ENCODE data around the gene TTC39C. TPM values are rescaled to one million over a fixed set of nuclear protein-coding genes. Genes with fewer than 3 reads are reported as not detected.

The TTC39C gene
- total RNA-seq, 2 experiments from 2014 or later = 31.4 to 47.0 TPM

- H4K20me1 ChIP-seq (ENCODE audit: insufficient read depth, low read length) = peaks cover 16% of the 10 kb centered on the region
- BruUV-seq (replicated peaks) = no TSS peak
- peaks cover 49% of the 10 kb centered on the region; the same call in 1 of the 2 replicates for H3K79me2 ChIP-seq (ENCODE audit: insufficient read depth, low read depth, low read length)
- ChIA-PET CTCF (ENCODE audit: unreplicated experiment) (no interaction called here), POLR2A (interaction anchor here (0.7 kb wide), 1 partner anchor 25 kb away, joined by 4 read pairs; no protein-coding TSS in a partner anchor)
- H3K9me3 ChIP-seq (ENCODE audit: low read length) = no peaks in the 10 kb centered on the region
- no peak for DNase-seq (ENCODE audit: low spot score)
- H3K27ac ChIP-seq (ENCODE audit: low read depth, low read length, poor library complexity, severe bottlenecking) = no peak overlapping the region
- no peak overlapping the region for H2AFZ ChIP-seq (ENCODE audit: low read length)
- intact Hi-C loops (cut with micrococcal nuclease; ENCODE audit: unreplicated experiment) = no loop called here
- H3K4me2 ChIP-seq (ENCODE audit: low read length) = no peak overlapping the region
- TF ChIP-seq, protein P1, sequence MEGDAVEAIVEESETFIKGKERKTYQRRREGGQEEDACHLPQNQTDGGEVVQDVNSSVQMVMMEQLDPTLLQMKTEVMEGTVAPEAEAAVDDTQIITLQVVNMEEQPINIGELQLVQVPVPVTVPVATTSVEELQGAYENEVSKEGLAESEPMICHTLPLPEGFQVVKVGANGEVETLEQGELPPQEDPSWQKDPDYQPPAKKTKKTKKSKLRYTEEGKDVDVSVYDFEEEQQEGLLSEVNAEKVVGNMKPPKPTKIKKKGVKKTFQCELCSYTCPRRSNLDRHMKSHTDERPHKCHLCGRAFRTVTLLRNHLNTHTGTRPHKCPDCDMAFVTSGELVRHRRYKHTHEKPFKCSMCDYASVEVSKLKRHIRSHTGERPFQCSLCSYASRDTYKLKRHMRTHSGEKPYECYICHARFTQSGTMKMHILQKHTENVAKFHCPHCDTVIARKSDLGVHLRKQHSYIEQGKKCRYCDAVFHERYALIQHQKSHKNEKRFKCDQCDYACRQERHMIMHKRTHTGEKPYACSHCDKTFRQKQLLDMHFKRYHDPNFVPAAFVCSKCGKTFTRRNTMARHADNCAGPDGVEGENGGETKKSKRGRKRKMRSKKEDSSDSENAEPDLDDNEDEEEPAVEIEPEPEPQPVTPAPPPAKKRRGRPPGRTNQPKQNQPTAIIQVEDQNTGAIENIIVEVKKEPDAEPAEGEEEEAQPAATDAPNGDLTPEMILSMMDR (conservative IDR thresholded peaks at IDR 0.05; ENCODE audit: low read length) = no peak
- no peak for TF ChIP-seq EZH2phosphoT487 (IDR thresholded peaks at IDR 0.05; ENCODE audit: borderline replicate concordance, low read depth, low read length)
- H3K4me3 ChIP-seq (ENCODE audit: low read depth, low read length, poor library complexity, severe bottlenecking) = no peak overlapping the region
- no peaks in the 10 kb centered on the region for H3K36me3 ChIP-seq (ENCODE audit: insufficient read depth, low read length)
- H3K9me2 ChIP-seq (ENCODE audit: insufficient read depth, low read length) = no peaks in the 10 kb centered on the region
- H3K4me1 ChIP-seq (ENCODE audit: insufficient read depth, low read length, poor library complexity, severe bottlenecking) = no peaks in the 10 kb centered on the region
These were observed 20.8 kb downstream of the TTC39C start for GRCh38 chr18:24035316-24035715.

DNA sequence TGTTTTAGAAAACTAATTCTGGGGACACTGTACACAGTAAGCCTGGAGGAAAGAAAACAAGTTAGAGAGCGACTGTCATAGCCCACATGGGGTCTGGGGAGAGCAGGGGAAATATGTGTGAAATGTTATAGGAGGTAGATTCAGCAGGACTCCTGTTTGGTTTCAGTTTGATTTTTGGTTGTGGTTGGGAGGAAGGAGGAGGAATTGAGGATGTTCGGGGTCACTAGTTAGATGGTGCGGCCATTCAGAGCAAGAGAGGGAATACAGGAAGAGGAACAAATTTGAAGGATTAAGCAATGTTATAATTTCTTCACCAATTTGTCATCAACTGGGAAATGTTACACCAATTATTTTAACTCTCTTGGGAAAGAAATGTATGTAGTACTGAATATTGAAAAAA lies 25.1 kb downstream of the TTC39C start:
- no peak for DNase-seq (ENCODE audit: low spot score)
- H2AFZ ChIP-seq (ENCODE audit: low read length) = no peak overlapping the region
- intact Hi-C loops (cut with micrococcal nuclease; ENCODE audit: unreplicated experiment) = no loop called here
- no peaks in the 10 kb centered on the region for H3K4me1 ChIP-seq (ENCODE audit: insufficient read depth, low read length, poor library complexity, severe bottlenecking)
- peaks cover 40% of the 10 kb centered on the region; the same call in 1 of the 2 replicates for H3K79me2 ChIP-seq (ENCODE audit: insufficient read depth, low read depth, low read length)
- H3K27ac ChIP-seq (ENCODE audit: low read depth, low read length, poor library complexity, severe bottlenecking) = no peak overlapping the region
- peaks cover 16% of the 10 kb centered on the region for H4K20me1 ChIP-seq (ENCODE audit: insufficient read depth, low read length)
- H3K4me2 ChIP-seq (ENCODE audit: low read length) = no peak overlapping the region
- TF ChIP-seq, protein P1 (conservative IDR thresholded peaks at IDR 0.05; ENCODE audit: low read length) = no peak
- no peak for TF ChIP-seq EZH2phosphoT487 (IDR thresholded peaks at IDR 0.05; ENCODE audit: borderline replicate concordance, low read depth, low read length)
- CTCF ChIA-PET (ENCODE audit: unreplicated experiment) = no interaction called here
- H3K4me3 ChIP-seq (ENCODE audit: low read depth, low read length, poor library complexity, severe bottlenecking) = no peak overlapping the region
- no peaks in the 10 kb centered on the region for H3K9me3 ChIP-seq (ENCODE audit: low read length)
- no TSS peak for BruUV-seq (replicated peaks)
- POLR2A ChIA-PET = no interaction called here
- H3K36me3 ChIP-seq (ENCODE audit: insufficient read depth, low read length) = no peaks in the 10 kb centered on the region
- H3K9me2 ChIP-seq (ENCODE audit: insufficient read depth, low read length) = no peaks in the 10 kb centered on the region

DNA sequence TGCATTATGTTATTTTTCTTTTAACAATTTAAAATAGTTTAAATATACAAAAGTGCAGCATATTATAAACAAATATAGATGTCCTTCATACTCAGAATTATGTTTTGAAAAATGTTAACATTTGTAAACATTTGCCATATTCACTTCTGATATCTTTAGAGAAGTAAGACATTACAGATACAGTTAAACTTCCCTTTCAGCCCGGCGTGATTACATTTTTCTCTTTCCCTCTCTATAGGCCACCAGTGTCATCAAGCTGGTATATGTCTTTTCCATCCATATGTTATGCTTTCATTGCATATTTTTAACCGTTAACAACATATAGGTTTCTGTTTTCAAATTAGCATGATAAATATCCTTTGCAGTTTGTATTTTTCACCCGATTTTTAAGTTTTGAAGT lies 27.1 kb downstream of the TTC39C start:
- H3K36me3 ChIP-seq (ENCODE audit: insufficient read depth, low read length) = no peaks in the 10 kb centered on the region
- DNase-seq (ENCODE audit: low spot score) = no peak
- H3K4me1 ChIP-seq (ENCODE audit: insufficient read depth, low read length, poor library complexity, severe bottlenecking) = no peaks in the 10 kb centered on the region
- peaks cover 10% of the 10 kb centered on the region; the same call in 1 of the 2 replicates for H4K20me1 ChIP-seq (ENCODE audit: insufficient read depth, low read length)
- CTCF ChIA-PET (ENCODE audit: unreplicated experiment) = no interaction called here
- H3K9me3 ChIP-seq (ENCODE audit: low read length) = no peaks in the 10 kb centered on the region
- H3K9me2 ChIP-seq (ENCODE audit: insufficient read depth, low read length) = no peaks in the 10 kb centered on the region
- H3K4me3 ChIP-seq (ENCODE audit: low read depth, low read length, poor library complexity, severe bottlenecking) = no peak overlapping the region
- no TSS peak for BruUV-seq (replicated peaks)
- no peak overlapping the region for H2AFZ ChIP-seq (ENCODE audit: low read length)
- intact Hi-C loops (cut with micrococcal nuclease; ENCODE audit: unreplicated experiment) = no loop called here
- POLR2A ChIA-PET = interaction anchor here (1.1 kb wide), 1 partner anchor 13 kb away, joined by 3 read pairs; no protein-coding TSS in a partner anchor
- H3K27ac ChIP-seq (ENCODE audit: low read depth, low read length, poor library complexity, severe bottlenecking) = no peak overlapping the region
- no peak for TF ChIP-seq EZH2phosphoT487 (IDR thresholded peaks at IDR 0.05; ENCODE audit: borderline replicate concordance, low read depth, low read length)
- no peak overlapping the region for H3K4me2 ChIP-seq (ENCODE audit: low read length)
- peaks cover 22% of the 10 kb centered on the region; the same call in 1 of the 2 replicates for H3K79me2 ChIP-seq (ENCODE audit: insufficient read depth, low read depth, low read length)
